ENCODE results near the gene LOXHD1. TPM values are rescaled to one million over a fixed set of nuclear protein-coding genes. Genes with fewer than 3 reads are reported as not detected.

LOXHD1 gene
- total RNA-seq, 4 donors from 2014 or later, result 0.62 TPM; not detected in 3

DNA sequence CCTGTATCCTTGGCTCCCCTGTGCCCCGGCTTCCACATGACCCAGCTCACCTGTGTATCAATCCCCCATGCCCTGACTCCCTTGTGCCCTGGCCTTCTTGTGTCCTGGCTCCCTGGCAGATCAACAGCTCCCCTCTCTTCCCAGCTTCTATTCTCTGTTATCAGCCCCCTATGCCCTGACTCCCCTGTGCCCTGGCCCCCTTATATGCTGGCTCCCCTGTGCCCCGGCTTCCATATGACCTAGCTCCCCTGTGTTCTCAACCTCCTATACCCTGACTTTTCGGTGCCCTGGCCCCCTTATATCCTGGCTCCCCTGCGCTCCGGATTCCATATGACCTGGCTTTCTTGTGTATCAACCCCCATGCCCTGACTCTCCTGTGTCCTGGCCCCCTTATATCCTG is 209.2 kb downstream of the LOXHD1 start:
- TF ChIP-seq, protein P1, sequence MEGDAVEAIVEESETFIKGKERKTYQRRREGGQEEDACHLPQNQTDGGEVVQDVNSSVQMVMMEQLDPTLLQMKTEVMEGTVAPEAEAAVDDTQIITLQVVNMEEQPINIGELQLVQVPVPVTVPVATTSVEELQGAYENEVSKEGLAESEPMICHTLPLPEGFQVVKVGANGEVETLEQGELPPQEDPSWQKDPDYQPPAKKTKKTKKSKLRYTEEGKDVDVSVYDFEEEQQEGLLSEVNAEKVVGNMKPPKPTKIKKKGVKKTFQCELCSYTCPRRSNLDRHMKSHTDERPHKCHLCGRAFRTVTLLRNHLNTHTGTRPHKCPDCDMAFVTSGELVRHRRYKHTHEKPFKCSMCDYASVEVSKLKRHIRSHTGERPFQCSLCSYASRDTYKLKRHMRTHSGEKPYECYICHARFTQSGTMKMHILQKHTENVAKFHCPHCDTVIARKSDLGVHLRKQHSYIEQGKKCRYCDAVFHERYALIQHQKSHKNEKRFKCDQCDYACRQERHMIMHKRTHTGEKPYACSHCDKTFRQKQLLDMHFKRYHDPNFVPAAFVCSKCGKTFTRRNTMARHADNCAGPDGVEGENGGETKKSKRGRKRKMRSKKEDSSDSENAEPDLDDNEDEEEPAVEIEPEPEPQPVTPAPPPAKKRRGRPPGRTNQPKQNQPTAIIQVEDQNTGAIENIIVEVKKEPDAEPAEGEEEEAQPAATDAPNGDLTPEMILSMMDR (IDR thresholded peaks at IDR 0.05), result no peak
- TF ChIP-seq POLR2A (IDR thresholded peaks at IDR 0.05), result no peak
- H3K4me1 ChIP-seq, result no peaks in the 10 kb centered on the region

DNA sequence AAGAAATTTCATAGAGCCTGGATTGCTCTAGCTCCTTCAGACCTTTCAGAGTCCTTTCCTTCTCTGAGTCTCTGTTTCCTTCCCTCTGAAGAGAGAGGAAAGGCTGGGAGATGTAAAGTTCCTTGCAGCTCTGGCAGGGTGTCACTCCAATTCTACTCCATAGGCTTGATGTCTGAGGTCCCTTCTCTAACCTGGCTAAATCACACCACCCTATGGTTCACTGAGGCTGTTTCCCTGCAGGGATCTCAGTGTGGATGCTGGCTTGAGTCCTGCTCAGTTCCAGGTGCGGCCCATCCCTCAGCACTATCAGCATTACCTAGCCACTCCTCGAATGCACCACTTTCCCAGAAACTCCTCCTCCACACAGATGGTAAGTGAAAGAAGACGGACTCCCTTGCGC is 209.7 kb downstream of the LOXHD1 start:
- H3K36me3 ChIP-seq, result no peaks in the 10 kb centered on the region
- no peak for DNase-seq
- H3K27ac ChIP-seq, result no peak overlapping the region
- no peak overlapping the region for H3K4me3 ChIP-seq
- no peaks in the 10 kb centered on the region for H3K27me3 ChIP-seq
- no peaks in the 10 kb centered on the region for H3K4me1 ChIP-seq
- intact Hi-C loops (cut with DNase I; ENCODE audit: low total_unique reads), result no loop called here
- H3K9me3 ChIP-seq, result no peaks in the 10 kb centered on the region
- TF ChIP-seq, protein P1 (IDR thresholded peaks at IDR 0.05), result no peak
- no peak for TF ChIP-seq POLR2A (IDR thresholded peaks at IDR 0.05)

More for the DNA sequence above, 209.2 kb downstream of the LOXHD1 start:
- H3K27me3 ChIP-seq, result no peaks in the 10 kb centered on the region
- H3K36me3 ChIP-seq, result no peaks in the 10 kb centered on the region
- DNase-seq, result no peak
- no peak overlapping the region for H3K27ac ChIP-seq
- intact Hi-C loops (cut with DNase I; ENCODE audit: low total_unique reads), result no loop called here
- no peaks in the 10 kb centered on the region for H3K9me3 ChIP-seq
- no peak overlapping the region for H3K4me3 ChIP-seq

DNA sequence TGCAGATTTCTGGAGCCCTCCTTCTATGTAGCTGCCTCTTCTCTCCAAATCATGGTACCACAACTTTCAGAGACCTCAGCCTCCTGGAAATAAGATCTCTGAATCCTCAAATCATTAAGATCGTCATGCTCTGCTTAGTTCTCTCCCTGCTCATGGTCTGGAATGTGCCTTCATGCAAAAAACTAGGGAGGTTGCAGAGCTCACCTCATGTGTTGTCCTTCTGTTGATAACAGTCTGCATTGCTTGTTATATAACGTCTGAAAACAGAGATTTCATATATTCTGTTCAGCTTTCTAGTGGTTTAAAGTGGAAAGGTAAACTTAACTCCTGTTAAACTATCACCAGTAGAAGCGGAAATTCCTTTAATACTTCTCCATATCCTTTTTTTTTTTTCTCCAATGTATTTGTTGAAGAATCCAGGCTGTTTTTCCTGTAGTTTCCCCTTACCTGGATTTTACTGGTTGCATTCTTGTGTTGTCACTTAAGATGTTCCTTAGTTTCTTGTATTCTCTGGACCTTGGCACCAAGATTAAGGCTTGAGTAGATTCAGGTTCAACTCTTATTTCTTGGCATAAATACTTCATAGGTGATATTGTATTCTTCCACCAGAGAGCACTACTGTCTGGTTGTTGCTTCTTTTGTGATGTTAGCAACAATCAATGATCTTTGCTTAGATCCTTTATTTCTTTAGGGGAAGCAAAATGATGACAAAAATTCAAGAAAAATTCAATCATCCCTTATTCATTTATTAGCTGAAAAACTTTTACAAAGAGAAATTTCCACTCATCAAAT is 211.3 kb downstream of the LOXHD1 start:
- intact Hi-C loops (cut with DNase I; ENCODE audit: low total_unique reads), result no loop called here
- TF ChIP-seq, protein P1 (IDR thresholded peaks at IDR 0.05), result no peak
- no peak for TF ChIP-seq POLR2A (IDR thresholded peaks at IDR 0.05)
- H3K36me3 ChIP-seq, result no peaks in the 10 kb centered on the region
- no peaks in the 10 kb centered on the region for H3K4me1 ChIP-seq
- H3K27ac ChIP-seq, result no peak overlapping the region
- no peak overlapping the region for H3K4me3 ChIP-seq
- no peaks in the 10 kb centered on the region for H3K27me3 ChIP-seq
- no peaks in the 10 kb centered on the region for H3K9me3 ChIP-seq
- no peak for DNase-seq

DNA sequence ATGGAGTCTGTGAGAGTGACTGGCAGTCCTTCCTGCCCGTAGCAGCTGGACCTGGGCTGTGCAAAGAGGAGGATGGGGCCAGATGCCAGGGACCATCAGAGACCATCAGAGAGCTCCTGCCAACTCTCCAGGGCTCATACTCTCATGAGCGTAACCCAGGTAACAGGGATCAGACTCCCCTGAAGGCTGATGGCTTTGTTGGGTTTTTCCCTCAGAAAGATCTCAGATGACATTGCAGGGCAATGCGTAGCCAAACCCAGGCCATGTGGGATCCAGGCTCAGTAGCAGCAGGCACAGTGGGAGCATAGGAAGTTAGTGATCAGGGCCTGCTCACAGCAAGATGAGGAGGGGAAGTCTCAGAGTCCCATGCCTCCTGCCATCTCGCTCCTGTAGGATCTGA is 218.0 kb downstream of the LOXHD1 start:
- Histone ChIP-seq H3K27ac (no peak overlapping the region), H3K4me1 (no peaks in the 10 kb centered on the region), H3K27me3 (no peaks in the 10 kb centered on the region), H3K36me3 (no peaks in the 10 kb centered on the region), H3K4me3 (no peak overlapping the region), H3K9me3 (no peaks in the 10 kb centered on the region)
- intact Hi-C loops (cut with DNase I; ENCODE audit: low total_unique reads), result no loop called here
- no peak for TF ChIP-seq POLR2A (IDR thresholded peaks at IDR 0.05)
- DNase-seq, result no peak

DNA sequence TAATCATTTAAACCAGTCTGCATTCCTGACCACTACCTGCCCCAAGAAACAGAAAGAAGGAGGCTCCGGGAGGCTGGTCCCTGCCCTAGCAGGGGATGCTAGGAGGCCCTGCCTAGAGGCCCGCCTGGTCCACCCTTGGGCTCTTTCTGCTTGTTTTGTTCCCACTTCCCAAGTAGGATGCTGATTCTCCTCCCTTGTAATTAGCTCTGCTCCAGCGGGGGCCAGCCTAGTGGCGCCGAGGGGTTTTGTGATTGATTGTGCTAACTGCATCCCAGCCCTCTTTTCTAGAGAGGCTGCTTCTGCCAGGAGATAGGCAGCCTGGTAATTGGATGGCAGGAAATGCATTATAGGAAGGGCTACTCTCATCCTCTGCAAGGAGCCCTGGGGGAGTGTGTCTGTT is 220.0 kb downstream of the LOXHD1 start:
- Histone ChIP-seq H3K9me3 (no peaks in the 10 kb centered on the region), H3K4me1 (no peaks in the 10 kb centered on the region), H3K4me3 (no peak overlapping the region), H3K36me3 (no peaks in the 10 kb centered on the region), H3K27ac (no peak overlapping the region), H3K27me3 (no peaks in the 10 kb centered on the region)
- TF ChIP-seq, protein P1 (IDR thresholded peaks at IDR 0.05), result no peak
- no peak for TF ChIP-seq POLR2A (IDR thresholded peaks at IDR 0.05)
- DNase-seq, result no peak
- intact Hi-C loops (cut with DNase I; ENCODE audit: low total_unique reads), result no loop called here

All from uterus (tissue), 4 donors.